K562 (cell line): Measurements from ENCODE around the gene MVP. TPM values are rescaled to one million over a fixed set of nuclear protein-coding genes. Genes with fewer than 3 reads are reported as not detected.

Source experiments
- CREM ChIP-seq: IDR thresholded peaks from 2 replicates; pipeline ENCODE4 v1.6.1; 2014; ENCODE audit warnings: antibody characterized with exemption, low read depth
- ELF4 ChIP-seq: fragments of 450-650 bp; formaldehyde crosslinking; IDR thresholded peaks from 2 replicates; pipeline ENCODE4 v1.4.0; 2022; ENCODE audit warnings: missing genetic modification characterization
- EP300 ChIP-seq: IDR thresholded peaks from 2 replicates; pipeline ENCODE4 v1.6.1; 2012; ENCODE audit warnings: low read length, improper control_type of control experiment
- MAZ ChIP-seq, 2 experiments: fragments of 450-650 bp in 1 of 2; sonication (generic) in 1 of 2; formaldehyde crosslinking; IDR thresholded peaks in 1 of 2; conservative IDR thresholded peaks in 1 of 2; 2 replicates each; pipeline versions ENCODE4 v1.4.0 to v1.5.0; 2020; ENCODE audit warnings: mild to moderate bottlenecking in 1 of 2, missing genetic modification reagents in 1 of 2
- PHF8 ChIP-seq: fragments of 200-600 bp; sonication (generic); IDR thresholded peaks from 2 replicates; pipeline ENCODE4 v1.6.1; 2012; ENCODE audit warnings: mixed run types, mild to moderate bottlenecking, inconsistent platforms, low read length, moderate library complexity, borderline replicate concordance
- SIN3A ChIP-seq, 2 experiments: fragments of 150-350 bp in 1 of 2; IDR thresholded peaks; 2 replicates each; pipeline ENCODE4 v1.6.1; 2011 to 2016; ENCODE audit warnings: borderline replicate concordance in 2 of 2, low read depth in 2 of 2, low read length in 2 of 2, mild to moderate bottlenecking in 2 of 2, moderate library complexity in 2 of 2; ENCODE audit not compliant: control insufficient read depth in 1 of 2
- SP1 ChIP-seq: sonication (generic); formaldehyde crosslinking; IDR thresholded peaks from 2 replicates; pipeline ENCODE4 v1.8.1; 2022; ENCODE audit warnings: mild to moderate bottlenecking, missing genetic modification reagents
- ZFX ChIP-seq: sonication (generic); formaldehyde crosslinking; IDR thresholded peaks from 2 replicates; pipeline ENCODE4 v1.8.0; 2022; ENCODE audit warnings: mild to moderate bottlenecking, missing genetic modification reagents, moderate library complexity
- ZNF583 ChIP-seq: fragments of 250-450 bp; sonication (Bioruptor Pico); IDR thresholded peaks from 2 replicates; pipeline ENCODE4 v1.4.0; 2020
- ZNF695 ChIP-seq: fragments of 450-650 bp; formaldehyde crosslinking; IDR thresholded peaks from 2 replicates; pipeline ENCODE4 v1.4.0; 2020; ENCODE audit warnings: mild to moderate bottlenecking, moderate library complexity
- ZNF785 ChIP-seq: fragments of 250-450 bp; sonication (Bioruptor Pico); IDR thresholded peaks from 2 replicates; pipeline ENCODE4 v1.4.0; 2020; ENCODE audit warnings: mild to moderate bottlenecking
- polyA plus RNA-seq, 8 experiments: library from polyadenylated mRNA; depleted of rRNA in 4 of 8; stranded (reverse) in 5 of 8; unstranded in 3 of 8; fragments of >200 nt; fragmentation: Nextera tagmentation in 2 of 8; fragmentation: Illumina TruSeq in 1 of 8; extraction: Ambion mirVana in 2 of 8; extraction: Trizol in 1 of 8; gene quantifications; 2 replicates each; pipeline versions ENCODE4 v1.2.1 to v1.2.3, GENCODE V29; 2011 to 2014; ENCODE audit warnings: inconsistent platforms in 1 of 8, missing spikeins in 1 of 8
- total RNA-seq, 7 experiments: library from RNA; depleted of rRNA in 6 of 7; stranded (reverse); fragments of >200 nt in 6 of 7; fragmentation: Illumina TruSeq in 2 of 7; extraction: Trizol in 2 of 7; gene quantifications; 2 replicates each; pipeline versions ENCODE4 v1.2.1 to v1.2.3, GENCODE V29; 2011 to 2021; ENCODE audit warnings: low replicate concordance in 1 of 7
- TF ChIP-seq, protein P1 (sequence below): fragments of 450-650 bp; formaldehyde crosslinking; IDR thresholded peaks from 2 replicates; pipeline ENCODE4 v1.4.0; 2022; ENCODE audit warnings: missing genetic modification characterization
- TF ChIP-seq, protein P2 (sequence below): fragments of 450-650 bp; IDR thresholded peaks from 2 replicates; pipeline ENCODE4 v1.6.1; 2017; ENCODE audit warnings: antibody characterized with exemption, mild to moderate bottlenecking
- TF ChIP-seq, protein P3 (sequence below): sonication (generic); formaldehyde crosslinking; IDR thresholded peaks from 2 replicates; pipeline ENCODE4 v1.8.1; 2022; ENCODE audit warnings: missing genetic modification reagents
- TF ChIP-seq, protein P4 (sequence below): fragments of 250-450 bp; sonication (Bioruptor Pico); IDR thresholded peaks from 2 replicates; pipeline ENCODE4 v1.4.0; 2020

Gene MVP
- total and polyA plus RNA-seq, 9 of the 15 experiments (the other 6 are each of a cell fraction or from before 2014, with no cell fraction given): 0.39 to 1.9 (median 0.76) TPM; not detected in 2

DNA sequence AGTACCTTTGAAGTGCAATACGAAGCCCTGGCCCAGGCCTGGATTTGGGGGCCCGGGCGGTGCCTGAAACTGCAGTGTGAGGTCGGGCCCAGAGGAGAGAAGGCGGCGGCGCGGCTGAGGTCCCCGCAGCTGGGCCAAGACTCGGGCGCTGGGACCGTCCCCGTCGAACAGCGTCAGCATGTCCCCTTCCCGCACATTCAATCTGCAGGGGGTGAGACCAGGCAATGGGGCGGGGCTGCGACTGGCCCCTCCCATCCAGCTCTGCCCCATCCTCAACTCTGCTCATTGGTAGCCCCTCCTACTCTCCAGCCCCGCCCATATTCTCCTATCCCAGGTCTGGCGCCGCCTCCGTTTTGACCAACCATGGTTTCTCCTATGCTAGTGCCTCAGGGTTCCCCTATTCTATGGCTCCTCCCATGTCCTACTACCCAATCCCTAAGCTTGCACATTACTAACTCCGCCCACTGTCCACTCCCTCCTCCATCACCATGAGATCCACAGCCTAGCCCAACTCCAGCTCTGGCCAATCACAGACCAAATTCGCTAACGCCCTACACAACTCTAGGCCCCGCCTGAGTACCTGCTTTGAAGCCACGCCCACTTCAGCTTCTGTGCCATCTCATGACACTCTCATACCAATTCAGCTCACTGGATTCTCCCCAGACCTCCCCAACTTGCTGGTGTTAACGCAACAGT is 57.2 kb downstream of the MVP start (continued):
- TF ChIP-seq, protein P1, sequence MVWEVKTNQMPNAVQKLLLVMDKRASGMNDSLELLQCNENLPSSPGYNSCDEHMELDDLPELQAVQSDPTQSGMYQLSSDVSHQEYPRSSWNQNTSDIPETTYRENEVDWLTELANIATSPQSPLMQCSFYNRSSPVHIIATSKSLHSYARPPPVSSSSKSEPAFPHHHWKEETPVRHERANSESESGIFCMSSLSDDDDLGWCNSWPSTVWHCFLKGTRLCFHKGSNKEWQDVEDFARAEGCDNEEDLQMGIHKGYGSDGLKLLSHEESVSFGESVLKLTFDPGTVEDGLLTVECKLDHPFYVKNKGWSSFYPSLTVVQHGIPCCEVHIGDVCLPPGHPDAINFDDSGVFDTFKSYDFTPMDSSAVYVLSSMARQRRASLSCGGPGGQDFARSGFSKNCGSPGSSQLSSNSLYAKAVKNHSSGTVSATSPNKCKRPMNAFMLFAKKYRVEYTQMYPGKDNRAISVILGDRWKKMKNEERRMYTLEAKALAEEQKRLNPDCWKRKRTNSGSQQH: no peak
- TF ChIP-seq CREM (peak; percentile 15; the same call in 1 of the 2 replicates), SP1 (CRISPR knock-in tag) (peak; percentile 84), ELF4 (CRISPR knock-in tag) (no peak), EP300 (no peak), ZNF785 (CRISPR knock-in tag) (no peak), ZFX (CRISPR knock-in tag) (peak; percentile 33; the same call in 1 of the 2 replicates), SIN3A (IDR thresholded peaks at IDR 0.05; ENCODE audit: borderline replicate concordance in 2 of 2, control insufficient read depth in 1 of 2, low read depth in 2 of 2, low read length in 2 of 2) (no peak), MAZ (CRISPR knock-in tag; conservative IDR thresholded peaks at IDR 0.05 in 1 of 2, IDR thresholded peaks at IDR 0.05 in 1 of 2) (peak in 1 of 2 experiments; percentile 46; a peak in 1 of 4 replicates), PHF8 (peak; percentile 28; the same call in 1 of the 2 replicates), ZNF583 (no peak), ZNF695 (no peak)
- TF ChIP-seq, protein P2, sequence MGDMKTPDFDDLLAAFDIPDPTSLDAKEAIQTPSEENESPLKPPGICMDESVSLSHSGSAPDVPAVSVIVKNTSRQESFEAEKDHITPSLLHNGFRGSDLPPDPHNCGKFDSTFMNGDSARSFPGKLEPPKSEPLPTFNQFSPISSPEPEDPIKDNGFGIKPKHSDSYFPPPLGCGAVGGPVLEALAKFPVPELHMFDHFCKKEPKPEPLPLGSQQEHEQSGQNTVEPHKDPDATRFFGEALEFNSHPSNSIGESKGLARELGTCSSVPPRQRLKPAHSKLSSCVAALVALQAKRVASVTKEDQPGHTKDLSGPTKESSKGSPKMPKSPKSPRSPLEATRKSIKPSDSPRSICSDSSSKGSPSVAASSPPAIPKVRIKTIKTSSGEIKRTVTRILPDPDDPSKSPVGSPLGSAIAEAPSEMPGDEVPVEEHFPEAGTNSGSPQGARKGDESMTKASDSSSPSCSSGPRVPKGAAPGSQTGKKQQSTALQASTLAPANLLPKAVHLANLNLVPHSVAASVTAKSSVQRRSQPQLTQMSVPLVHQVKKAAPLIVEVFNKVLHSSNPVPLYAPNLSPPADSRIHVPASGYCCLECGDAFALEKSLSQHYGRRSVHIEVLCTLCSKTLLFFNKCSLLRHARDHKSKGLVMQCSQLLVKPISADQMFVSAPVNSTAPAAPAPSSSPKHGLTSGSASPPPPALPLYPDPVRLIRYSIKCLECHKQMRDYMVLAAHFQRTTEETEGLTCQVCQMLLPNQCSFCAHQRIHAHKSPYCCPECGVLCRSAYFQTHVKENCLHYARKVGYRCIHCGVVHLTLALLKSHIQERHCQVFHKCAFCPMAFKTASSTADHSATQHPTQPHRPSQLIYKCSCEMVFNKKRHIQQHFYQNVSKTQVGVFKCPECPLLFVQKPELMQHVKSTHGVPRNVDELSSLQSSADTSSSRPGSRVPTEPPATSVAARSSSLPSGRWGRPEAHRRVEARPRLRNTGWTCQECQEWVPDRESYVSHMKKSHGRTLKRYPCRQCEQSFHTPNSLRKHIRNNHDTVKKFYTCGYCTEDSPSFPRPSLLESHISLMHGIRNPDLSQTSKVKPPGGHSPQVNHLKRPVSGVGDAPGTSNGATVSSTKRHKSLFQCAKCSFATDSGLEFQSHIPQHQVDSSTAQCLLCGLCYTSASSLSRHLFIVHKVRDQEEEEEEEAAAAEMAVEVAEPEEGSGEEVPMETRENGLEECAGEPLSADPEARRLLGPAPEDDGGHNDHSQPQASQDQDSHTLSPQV: no peak
- TF ChIP-seq, protein P3, sequence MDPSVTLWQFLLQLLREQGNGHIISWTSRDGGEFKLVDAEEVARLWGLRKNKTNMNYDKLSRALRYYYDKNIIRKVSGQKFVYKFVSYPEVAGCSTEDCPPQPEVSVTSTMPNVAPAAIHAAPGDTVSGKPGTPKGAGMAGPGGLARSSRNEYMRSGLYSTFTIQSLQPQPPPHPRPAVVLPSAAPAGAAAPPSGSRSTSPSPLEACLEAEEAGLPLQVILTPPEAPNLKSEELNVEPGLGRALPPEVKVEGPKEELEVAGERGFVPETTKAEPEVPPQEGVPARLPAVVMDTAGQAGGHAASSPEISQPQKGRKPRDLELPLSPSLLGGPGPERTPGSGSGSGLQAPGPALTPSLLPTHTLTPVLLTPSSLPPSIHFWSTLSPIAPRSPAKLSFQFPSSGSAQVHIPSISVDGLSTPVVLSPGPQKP: no peak
- TF ChIP-seq, protein P4, sequence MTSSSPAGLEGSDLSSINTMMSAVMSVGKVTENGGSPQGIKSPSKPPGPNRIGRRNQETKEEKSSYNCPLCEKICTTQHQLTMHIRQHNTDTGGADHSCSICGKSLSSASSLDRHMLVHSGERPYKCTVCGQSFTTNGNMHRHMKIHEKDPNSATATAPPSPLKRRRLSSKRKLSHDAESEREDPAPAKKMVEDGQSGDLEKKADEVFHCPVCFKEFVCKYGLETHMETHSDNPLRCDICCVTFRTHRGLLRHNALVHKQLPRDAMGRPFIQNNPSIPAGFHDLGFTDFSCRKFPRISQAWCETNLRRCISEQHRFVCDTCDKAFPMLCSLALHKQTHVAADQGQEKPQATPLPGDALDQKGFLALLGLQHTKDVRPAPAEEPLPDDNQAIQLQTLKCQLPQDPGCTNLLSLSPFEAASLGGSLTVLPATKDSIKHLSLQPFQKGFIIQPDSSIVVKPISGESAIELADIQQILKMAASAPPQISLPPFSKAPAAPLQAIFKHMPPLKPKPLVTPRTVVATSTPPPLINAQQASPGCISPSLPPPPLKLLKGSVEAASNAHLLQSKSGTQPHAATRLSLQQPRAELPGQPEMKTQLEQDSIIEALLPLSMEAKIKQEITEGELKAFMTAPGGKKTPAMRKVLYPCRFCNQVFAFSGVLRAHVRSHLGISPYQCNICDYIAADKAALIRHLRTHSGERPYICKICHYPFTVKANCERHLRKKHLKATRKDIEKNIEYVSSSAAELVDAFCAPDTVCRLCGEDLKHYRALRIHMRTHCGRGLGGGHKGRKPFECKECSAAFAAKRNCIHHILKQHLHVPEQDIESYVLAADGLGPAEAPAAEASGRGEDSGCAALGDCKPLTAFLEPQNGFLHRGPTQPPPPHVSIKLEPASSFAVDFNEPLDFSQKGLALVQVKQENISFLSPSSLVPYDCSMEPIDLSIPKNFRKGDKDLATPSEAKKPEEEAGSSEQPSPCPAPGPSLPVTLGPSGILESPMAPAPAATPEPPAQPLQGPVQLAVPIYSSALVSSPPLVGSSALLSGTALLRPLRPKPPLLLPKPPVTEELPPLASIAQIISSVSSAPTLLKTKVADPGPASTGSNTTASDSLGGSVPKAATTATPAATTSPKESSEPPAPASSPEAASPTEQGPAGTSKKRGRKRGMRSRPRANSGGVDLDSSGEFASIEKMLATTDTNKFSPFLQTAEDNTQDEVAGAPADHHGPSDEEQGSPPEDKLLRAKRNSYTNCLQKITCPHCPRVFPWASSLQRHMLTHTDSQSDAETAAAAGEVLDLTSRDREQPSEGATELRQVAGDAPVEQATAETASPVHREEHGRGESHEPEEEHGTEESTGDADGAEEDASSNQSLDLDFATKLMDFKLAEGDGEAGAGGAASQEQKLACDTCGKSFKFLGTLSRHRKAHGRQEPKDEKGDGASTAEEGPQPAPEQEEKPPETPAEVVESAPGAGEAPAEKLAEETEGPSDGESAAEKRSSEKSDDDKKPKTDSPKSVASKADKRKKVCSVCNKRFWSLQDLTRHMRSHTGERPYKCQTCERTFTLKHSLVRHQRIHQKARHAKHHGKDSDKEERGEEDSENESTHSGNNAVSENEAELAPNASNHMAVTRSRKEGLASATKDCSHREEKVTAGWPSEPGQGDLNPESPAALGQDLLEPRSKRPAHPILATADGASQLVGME (CRISPR knock-in tag): no peak
